Activated CD8-positive, alpha-beta memory T cell treated with anti-CD3 and anti-CD28 coated beads, Interleukin-2, amount 10 ng/mL, durations not matched to agents 7 days and 5 days (primary cell): ENCODE results near the gene NDRG4. TPM values are rescaled to one million over a fixed set of nuclear protein-coding genes. Genes with fewer than 3 reads are reported as not detected.

ENCODE experiments used
- ATAC-seq: fragments of 150-1000 bp; cut with Tn5 transposase; one replicate; pipeline ENCODE4 v1.10.0; 2021; ENCODE audit warnings: moderate library complexity
- CTCF ChIA-PET: fragments of 350-600 bp; sonication (Branson Sonifier 250); formaldehyde crosslinking; loops from one replicate; lab custom pipeline; 2021; ENCODE audit warnings: antibody characterized with exemption; lab: Charles Lee
- DNase-seq: peaks from one replicate; pipeline ENCODE4 v3.0.0-alpha.2; 2020
- H3K27ac Mint-ChIP-seq: one replicate; pipeline ENCODE4 v1.8.0; 2021; ENCODE audit warnings: mild to moderate bottlenecking, mixed read lengths
- H3K27me3 Mint-ChIP-seq: one replicate; pipeline ENCODE4 v1.8.0; 2021; ENCODE audit warnings: mixed read lengths
- H3K36me3 Mint-ChIP-seq: one replicate; pipeline ENCODE4 v1.8.0; 2021; ENCODE audit warnings: mild to moderate bottlenecking, mixed read lengths
- H3K4me1 Mint-ChIP-seq: one replicate; pipeline ENCODE4 v1.8.0; 2021; ENCODE audit warnings: mixed read lengths
- H3K4me3 Mint-ChIP-seq: one replicate; pipeline ENCODE4 v1.8.0; 2021; ENCODE audit warnings: mild to moderate bottlenecking, moderate library complexity, mixed read lengths
- H3K9me3 Mint-ChIP-seq: one replicate; pipeline ENCODE4 v1.8.0; 2022; ENCODE audit warnings: low read depth, mixed read lengths
- total RNA-seq, 2 experiments: library from RNA; stranded (reverse); gene quantifications; one replicate each; pipeline ENCODE4 v1.2.3, GENCODE V29; 2021

NDRG4 gene, protein sequence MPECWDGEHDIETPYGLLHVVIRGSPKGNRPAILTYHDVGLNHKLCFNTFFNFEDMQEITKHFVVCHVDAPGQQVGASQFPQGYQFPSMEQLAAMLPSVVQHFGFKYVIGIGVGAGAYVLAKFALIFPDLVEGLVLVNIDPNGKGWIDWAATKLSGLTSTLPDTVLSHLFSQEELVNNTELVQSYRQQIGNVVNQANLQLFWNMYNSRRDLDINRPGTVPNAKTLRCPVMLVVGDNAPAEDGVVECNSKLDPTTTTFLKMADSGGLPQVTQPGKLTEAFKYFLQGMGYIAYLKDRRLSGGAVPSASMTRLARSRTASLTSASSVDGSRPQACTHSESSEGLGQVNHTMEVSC
- 1 to 10 TPM; 1.6 to 2.5 TPM for total RNA-seq

DNA sequence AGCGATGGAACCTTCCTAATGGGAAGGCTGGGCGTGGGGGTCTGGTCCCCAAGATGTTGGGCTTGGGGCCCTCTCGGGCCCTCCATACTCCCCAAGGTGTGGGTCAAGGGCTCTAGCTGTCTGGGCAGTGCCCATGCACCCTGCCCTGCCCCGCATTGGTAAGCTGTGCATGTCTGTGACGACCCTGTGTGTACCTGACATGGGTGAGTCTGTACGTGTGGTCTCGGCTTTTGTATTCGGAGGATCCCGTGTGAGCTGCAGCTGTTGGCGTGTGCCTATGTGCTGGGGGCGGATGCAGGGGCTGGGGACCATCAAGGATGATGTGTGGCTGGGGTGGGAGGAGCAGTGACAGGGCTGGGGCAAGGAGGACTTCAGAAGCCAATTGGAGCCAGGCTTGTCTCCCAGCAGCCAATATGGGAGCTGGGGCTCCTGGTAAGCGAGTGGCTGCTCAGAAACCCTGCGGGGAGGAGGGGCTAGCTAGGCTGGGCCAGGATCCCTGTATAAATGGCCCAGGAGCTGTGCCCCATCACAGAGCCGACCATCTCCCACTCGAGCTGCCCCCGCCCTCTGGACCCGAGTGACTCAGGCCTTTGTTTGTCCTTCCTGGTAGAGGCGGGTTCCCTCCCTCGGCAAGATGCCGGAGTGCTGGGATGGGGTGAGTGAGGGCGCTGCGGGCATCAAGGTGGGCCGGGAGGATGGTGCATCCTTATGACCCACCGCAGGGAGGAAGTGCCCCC, at the start of gene NDRG4:
TSS of gene NDRG4 (plus strand) at position 529 of the 737 bp plus-strand sequence. CDS start at position 635, 106 bp downstream.
- peaks cover 15% of the 10 kb centered on the region for H3K27me3 Mint-ChIP-seq
- peaks cover 23% of the 10 kb centered on the region for H3K4me1 Mint-ChIP-seq
- peak within 1 kb of the TSS; percentile 49 for H3K4me3 Mint-ChIP-seq
- no peaks in the 10 kb centered on the region for H3K36me3 Mint-ChIP-seq
- ATAC-seq = peak; percentile 75
- peak; percentile 70 for DNase-seq
- no peak within 1 kb of the TSS for H3K27ac Mint-ChIP-seq
- CTCF ChIA-PET = interaction anchor here (1.0 to 3.8 kb wide), 5 partner anchors 12 to 257 kb away, joined by 3 to 17 read pairs (median 6); no protein-coding TSS in a partner anchor
- no peaks in the 10 kb centered on the region for H3K9me3 Mint-ChIP-seq

DNA sequence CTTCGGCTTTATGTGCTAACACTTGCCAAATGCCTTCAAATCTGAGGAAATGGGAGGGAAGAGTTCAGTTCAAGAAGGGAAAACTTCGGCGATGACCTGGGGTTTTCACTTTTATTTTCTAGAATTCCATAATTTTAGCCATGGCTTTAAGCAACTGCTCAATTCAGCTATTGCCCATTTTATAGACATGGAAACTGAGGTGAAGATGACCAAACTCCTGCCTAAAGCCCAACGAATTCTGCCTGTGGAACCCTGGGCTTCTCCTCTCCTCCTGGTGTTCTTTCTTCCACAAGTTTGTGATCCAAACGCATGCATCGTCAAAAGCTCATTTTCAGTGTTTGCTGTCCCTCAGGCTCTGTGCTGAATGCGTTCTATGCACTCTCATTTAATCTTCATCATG, 49.4 kb upstream of the NDRG4 start:
- H3K9me3 Mint-ChIP-seq = no peaks in the 10 kb centered on the region
- DNase-seq (no peak), ATAC-seq (no peak)
- H3K36me3 Mint-ChIP-seq = no peaks in the 10 kb centered on the region
- CTCF ChIA-PET = no interaction called here
- no peak overlapping the region for H3K4me3 Mint-ChIP-seq
- no peak overlapping the region for H3K27ac Mint-ChIP-seq
- peaks cover 7% of the 10 kb centered on the region for H3K4me1 Mint-ChIP-seq
- H3K27me3 Mint-ChIP-seq = peaks cover 23% of the 10 kb centered on the region

DNA sequence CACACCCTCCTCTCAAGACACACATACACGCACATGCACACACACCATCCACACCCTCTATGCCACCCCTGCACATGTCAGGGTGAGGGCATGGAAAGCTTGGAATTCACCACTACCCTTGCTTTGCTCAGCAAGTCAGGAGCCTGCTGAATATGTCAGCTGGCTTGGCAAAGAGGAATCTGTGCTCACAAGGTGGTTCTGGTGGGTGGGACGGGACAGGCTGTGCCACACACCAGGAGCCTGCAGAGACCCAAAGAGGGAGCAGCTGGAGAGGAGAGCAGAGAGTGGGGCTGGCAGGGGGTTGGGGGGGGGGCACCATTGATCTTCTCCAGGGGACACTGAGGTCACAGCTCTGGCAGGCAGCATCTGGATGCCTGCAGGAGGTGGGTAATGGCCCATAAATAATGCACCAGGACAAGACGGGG, 48.7 kb upstream of the NDRG4 start:
- H3K9me3 Mint-ChIP-seq = no peaks in the 10 kb centered on the region
- CTCF ChIA-PET = no interaction called here

DNA sequence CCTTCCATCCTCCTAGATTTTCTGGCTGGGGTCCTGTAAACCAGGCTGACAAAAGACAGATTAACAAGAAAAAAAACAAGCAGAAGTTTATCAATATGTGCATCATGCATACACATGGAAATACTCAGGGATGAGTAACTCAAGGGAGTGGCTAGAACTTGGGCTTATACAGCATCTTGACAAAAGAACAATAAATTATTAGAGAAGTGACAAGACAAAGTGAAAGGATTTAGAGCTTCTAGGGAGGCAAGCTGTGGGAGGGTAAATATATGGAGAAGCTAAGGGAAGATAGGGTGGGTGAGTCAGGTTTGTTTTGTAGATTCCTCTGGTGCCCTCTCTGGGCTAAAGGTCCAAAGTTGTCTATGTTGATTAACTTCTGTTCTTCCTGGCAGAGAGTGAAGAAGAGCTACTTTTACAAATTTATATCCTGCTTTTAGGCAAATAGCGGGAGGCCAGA, 48.0 kb upstream of the NDRG4 start:
- CTCF ChIA-PET = interaction anchor here (1.2 kb wide), 1 partner anchor 116 kb away, joined by 3 read pairs; no protein-coding TSS in a partner anchor
- H3K4me3 Mint-ChIP-seq = no peak overlapping the region
- H3K27me3 Mint-ChIP-seq = peaks cover 26% of the 10 kb centered on the region
- H3K27ac Mint-ChIP-seq = no peak overlapping the region
- peaks cover 7% of the 10 kb centered on the region for H3K4me1 Mint-ChIP-seq
- DNase-seq (no peak), ATAC-seq (no peak)
- no peaks in the 10 kb centered on the region for H3K36me3 Mint-ChIP-seq
- H3K9me3 Mint-ChIP-seq = no peaks in the 10 kb centered on the region

More for the DNA sequence above, 48.7 kb upstream of the NDRG4 start:
- peaks cover 23% of the 10 kb centered on the region for H3K27me3 Mint-ChIP-seq
- ATAC-seq (no peak), DNase-seq (no peak)
- peaks cover 7% of the 10 kb centered on the region for H3K4me1 Mint-ChIP-seq
- H3K4me3 Mint-ChIP-seq = no peak overlapping the region
- H3K27ac Mint-ChIP-seq = no peak overlapping the region
- H3K36me3 Mint-ChIP-seq = no peaks in the 10 kb centered on the region

DNA sequence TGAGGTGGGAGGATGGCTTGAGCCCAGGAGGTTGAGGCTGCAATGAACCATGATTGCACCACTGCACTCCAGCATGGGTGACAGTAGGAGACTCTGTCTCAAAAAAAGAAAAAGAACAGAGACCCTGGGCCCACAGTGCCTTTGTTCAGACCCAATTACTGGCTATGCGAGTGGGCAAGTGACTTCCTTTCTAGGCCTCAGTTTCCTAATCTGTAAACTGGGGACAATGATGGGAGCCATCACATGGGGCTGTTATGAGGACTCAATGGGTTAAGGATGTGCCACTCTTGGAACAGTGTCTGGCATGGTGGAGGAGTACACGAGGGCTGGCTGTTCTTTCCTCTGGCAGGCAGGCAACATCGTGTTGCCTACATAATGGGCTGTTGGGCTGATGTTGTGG, 47.3 kb upstream of the NDRG4 start:
- Mint-ChIP-seq H3K4me3 (no peak overlapping the region), H3K27me3 (peaks cover 23% of the 10 kb centered on the region), H3K9me3 (no peaks in the 10 kb centered on the region), H3K36me3 (no peaks in the 10 kb centered on the region), H3K27ac (no peak overlapping the region), H3K4me1 (peaks cover 7% of the 10 kb centered on the region)
- CTCF ChIA-PET = interaction anchor here (1.2 kb wide), 1 partner anchor 117 kb away, joined by 3 read pairs; no protein-coding TSS in a partner anchor
- no peak for ATAC-seq
- DNase-seq = no peak

DNA sequence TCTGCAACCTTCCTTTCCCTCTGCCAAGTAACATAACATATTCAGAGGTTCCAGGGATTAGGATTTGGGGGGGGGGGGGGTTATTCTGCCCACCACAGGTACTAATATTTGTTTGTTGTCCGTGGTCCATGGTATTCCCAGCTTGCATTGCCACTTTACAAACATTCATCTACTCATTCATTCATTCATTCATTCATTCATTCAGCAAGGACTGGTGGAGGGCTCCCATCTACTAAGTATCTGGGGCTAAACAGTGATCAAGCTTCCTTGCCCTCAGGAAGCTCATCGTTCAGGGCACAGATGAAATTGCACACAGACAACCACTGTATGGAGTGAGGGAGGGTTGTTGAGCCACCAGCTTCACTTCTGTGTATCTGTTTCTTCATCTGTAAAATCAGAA, 45.8 kb upstream of the NDRG4 start:
- ATAC-seq (no peak), DNase-seq (no peak)
- CTCF ChIA-PET = no interaction called here
- no peak overlapping the region for H3K4me3 Mint-ChIP-seq
- no peaks in the 10 kb centered on the region for H3K36me3 Mint-ChIP-seq
- peaks cover 15% of the 10 kb centered on the region for H3K27me3 Mint-ChIP-seq
- H3K9me3 Mint-ChIP-seq = no peaks in the 10 kb centered on the region
- H3K4me1 Mint-ChIP-seq = peaks cover 9% of the 10 kb centered on the region
- H3K27ac Mint-ChIP-seq = no peak overlapping the region

DNA sequence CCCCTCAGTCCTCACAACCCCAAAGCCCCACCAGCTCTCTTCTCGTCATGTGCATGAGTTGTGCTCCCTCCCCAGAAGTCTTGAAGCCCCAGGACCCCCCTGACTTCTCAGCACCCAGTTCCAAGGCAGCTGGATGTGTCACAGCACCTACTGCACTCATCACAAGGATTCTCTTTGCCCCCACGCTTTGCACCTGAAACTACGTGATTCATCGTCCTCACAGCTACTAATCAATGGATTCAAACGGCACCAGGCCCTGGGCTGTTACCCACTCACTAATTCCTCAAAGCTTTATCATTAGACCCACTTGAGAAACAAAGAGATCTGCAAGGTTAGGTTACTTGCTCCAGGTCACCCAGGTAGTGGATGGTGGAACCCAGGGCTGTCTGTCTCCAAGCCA, 45.1 kb upstream of the NDRG4 start:
- no peak for ATAC-seq
- peaks cover 5% of the 10 kb centered on the region for H3K4me1 Mint-ChIP-seq

DNA sequence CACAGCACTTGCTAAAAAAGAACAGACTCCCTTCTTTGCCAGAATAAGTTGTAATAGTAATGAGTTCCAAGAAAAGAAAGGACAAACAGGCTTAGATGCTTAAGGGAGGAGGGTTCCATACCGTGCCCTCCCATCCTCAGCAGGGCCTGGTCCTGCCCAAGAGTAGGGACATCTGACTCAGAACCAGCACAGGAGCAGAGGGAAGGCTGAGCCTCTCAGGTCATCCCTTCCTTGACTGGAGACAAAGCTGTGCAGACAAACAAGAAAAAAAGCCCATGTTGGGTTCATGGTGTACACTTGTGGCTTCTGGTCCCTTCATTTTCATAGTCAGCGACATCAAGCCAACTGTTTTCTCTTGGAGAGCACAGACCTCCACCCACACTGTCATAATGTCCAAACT, 44.2 kb upstream of the NDRG4 start:
- H3K4me3 Mint-ChIP-seq = no peak overlapping the region
- no peaks in the 10 kb centered on the region for H3K9me3 Mint-ChIP-seq
- peaks cover 15% of the 10 kb centered on the region for H3K27me3 Mint-ChIP-seq
- CTCF ChIA-PET = interaction anchor here (1.4 kb wide), 1 partner anchor 119 kb away, joined by 4 read pairs; no protein-coding TSS in a partner anchor
- peaks cover 2% of the 10 kb centered on the region for H3K4me1 Mint-ChIP-seq
- H3K36me3 Mint-ChIP-seq = no peaks in the 10 kb centered on the region
- no peak for DNase-seq
- ATAC-seq = no peak
- H3K27ac Mint-ChIP-seq = no peak overlapping the region

More for the DNA sequence above, 45.1 kb upstream of the NDRG4 start:
- no peaks in the 10 kb centered on the region for H3K36me3 Mint-ChIP-seq
- DNase-seq = no peak
- no peaks in the 10 kb centered on the region for H3K9me3 Mint-ChIP-seq
- H3K4me3 Mint-ChIP-seq = no peak overlapping the region
- H3K27me3 Mint-ChIP-seq = peaks cover 17% of the 10 kb centered on the region
- CTCF ChIA-PET = interaction anchor here (1.4 kb wide), 1 partner anchor 118 kb away, joined by 4 read pairs; no protein-coding TSS in a partner anchor
- H3K27ac Mint-ChIP-seq = no peak overlapping the region

DNA sequence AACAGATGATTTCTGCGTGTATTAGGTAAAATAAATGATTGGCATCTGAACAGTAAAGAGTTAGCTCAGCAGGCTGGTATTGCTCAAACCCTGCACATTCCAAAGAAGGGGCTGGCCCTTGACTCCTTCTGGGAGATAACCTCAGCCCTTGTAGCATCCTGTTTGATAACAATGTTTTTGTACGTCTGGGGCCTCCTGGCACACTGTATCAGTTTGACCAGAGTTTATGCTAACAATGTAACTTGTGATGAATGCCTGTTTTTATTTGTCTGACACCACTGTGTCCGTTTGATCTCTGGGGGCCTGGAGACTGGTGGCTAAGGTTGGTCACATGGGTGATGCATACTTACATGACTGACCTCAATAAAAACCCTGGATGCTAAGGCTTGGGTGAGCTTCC, 43.8 kb upstream of the NDRG4 start:
- H3K4me3 Mint-ChIP-seq = no peak overlapping the region
- ATAC-seq (no peak), DNase-seq (no peak)
- H3K27me3 Mint-ChIP-seq = peaks cover 16% of the 10 kb centered on the region
- H3K9me3 Mint-ChIP-seq = no peaks in the 10 kb centered on the region
- peaks cover 2% of the 10 kb centered on the region for H3K4me1 Mint-ChIP-seq
- no peak overlapping the region for H3K27ac Mint-ChIP-seq
- no peaks in the 10 kb centered on the region for H3K36me3 Mint-ChIP-seq
- CTCF ChIA-PET = interaction anchor here (1.4 kb wide), 1 partner anchor 119 kb away, joined by 4 read pairs; no protein-coding TSS in a partner anchor

DNA sequence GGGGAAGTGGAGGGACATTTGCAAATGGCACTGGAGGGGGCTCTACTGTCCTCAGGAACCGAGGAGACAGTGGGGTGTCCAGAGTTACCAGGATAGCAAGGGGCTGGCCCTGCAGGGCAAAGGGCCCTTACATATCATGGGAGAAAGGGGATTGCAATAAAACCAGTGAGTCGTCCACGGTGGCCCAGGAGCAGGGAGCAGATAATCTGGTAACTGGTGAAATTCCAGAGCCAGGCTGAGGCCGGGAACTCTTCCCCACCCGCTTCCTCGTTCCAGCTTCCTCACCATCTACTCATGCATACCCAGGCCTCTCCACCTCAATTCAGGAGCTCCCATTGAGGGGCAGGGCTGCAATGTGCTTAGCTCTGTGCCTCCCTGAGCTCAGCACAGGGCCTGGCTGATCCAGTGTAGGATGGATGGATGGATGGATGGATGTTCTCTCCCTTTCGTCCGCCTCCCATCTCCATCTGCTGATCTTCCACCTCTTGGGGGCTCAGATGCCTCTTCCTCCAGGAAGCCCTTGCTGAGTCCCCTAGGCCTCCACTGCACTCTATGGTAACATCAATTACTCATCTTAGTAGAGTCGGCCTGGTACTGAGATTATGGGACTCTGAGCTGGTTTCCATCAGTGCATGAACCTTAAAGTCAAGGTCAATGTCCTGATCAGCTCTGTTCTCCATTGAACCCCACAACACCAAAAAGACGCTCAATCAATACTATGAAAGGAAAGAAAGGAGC, 41.2 kb upstream of the NDRG4 start:
- Mint-ChIP-seq H3K4me1 (peaks cover 2% of the 10 kb centered on the region), H3K36me3 (no peaks in the 10 kb centered on the region), H3K9me3 (no peaks in the 10 kb centered on the region), H3K27me3 (peaks cover 31% of the 10 kb centered on the region), H3K4me3 (no peak overlapping the region), H3K27ac (no peak overlapping the region)
- no peak for DNase-seq
- CTCF ChIA-PET = interaction anchor here (1.8 kb wide), 1 partner anchor 122 kb away, joined by 9 read pairs; no protein-coding TSS in a partner anchor
- no peak for ATAC-seq

DNA sequence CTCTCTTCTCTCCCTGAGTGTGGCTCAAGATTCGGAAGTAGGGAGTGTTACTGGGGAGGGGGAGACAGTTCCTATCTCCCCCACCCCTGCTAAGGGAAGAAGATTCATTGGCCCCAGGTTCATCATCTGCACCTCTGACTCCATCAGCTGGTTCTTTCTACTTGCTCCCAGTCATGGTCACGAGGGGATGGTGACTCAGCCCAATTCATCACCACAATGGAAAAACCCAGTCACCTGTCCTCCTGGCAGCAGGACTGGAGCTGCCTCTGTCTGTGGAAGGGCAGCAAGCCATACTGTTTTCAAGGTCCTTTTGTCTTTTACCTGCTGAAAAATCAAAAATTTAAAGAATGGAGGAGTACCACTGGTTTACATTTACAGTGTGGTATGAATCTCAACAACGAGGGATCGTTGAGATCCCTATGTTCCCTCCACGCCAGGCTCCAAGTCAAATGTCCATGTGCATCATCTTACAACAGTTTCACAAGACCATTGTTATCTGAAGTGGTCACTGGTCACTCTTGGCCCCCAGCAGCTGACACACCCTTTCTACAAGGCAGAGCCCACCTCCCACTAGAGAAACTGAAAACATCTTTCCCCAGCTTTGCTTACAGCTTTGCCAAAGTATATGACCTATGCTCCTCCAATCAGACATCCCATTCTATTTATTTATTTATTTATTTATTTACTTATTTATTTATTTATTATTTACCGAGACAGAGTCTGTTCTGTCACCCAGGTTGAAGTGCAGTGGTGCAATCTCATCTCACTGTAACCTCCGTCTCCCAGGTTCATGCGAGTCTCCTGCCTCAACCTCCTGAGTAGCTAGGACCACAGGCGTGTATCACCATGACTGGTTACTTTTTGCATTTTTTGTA, 40.4 kb upstream of the NDRG4 start:
- peaks cover 29% of the 10 kb centered on the region for H3K27me3 Mint-ChIP-seq
- no peaks in the 10 kb centered on the region for H3K36me3 Mint-ChIP-seq
- DNase-seq = peak; percentile 58
- H3K4me1 Mint-ChIP-seq = peaks cover 2% of the 10 kb centered on the region
- H3K9me3 Mint-ChIP-seq = no peaks in the 10 kb centered on the region
- no peak overlapping the region for H3K4me3 Mint-ChIP-seq
- no peak overlapping the region for H3K27ac Mint-ChIP-seq
- CTCF ChIA-PET = interaction anchor here (1.8 kb wide), 1 partner anchor 123 kb away, joined by 9 read pairs; no protein-coding TSS in a partner anchor
- peak; percentile 55 for ATAC-seq

DNA sequence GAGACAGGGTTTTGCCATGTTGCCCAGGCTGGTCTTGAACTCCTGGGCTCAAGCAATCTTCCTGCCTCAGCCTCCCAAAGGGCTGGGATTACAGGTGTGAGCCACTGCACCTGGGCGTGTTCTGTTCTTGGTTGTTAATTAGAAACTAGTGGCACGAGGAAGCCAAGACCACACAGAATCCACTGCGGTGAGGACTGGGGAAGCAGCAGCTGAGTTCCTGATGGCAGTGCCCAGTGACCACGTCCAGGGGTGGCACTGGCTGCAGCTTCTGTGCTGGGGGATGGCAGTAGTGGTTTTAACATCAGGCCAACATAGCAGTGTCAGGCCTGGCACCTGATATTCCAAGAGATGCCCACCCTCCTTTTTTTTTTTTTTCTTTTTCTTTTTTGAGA, 39.7 kb upstream of the NDRG4 start:
- ATAC-seq = no peak
- Mint-ChIP-seq H3K9me3 (no peaks in the 10 kb centered on the region), H3K4me1 (peaks cover 2% of the 10 kb centered on the region), H3K36me3 (no peaks in the 10 kb centered on the region), H3K27me3 (peaks cover 35% of the 10 kb centered on the region), H3K27ac (no peak overlapping the region), H3K4me3 (no peak overlapping the region)
- CTCF ChIA-PET = interaction anchor here (1.8 kb wide), 1 partner anchor 123 kb away, joined by 9 read pairs; no protein-coding TSS in a partner anchor
- DNase-seq = no peak
